Stimulated activated CD4-positive, alpha-beta T cell treated with anti-CD3 and anti-CD28 coated beads, Interleukin-4, amount 100 ng/mL, for 48 hours (primary cell): ENCODE results near the gene FUOM.

Experiments
- DNase-seq, 2 donors: peaks; one replicate each; pipeline ENCODE4 v3.0.0-alpha.2; 2020; ENCODE audit warnings: low read depth in 2 of 2

FUOM gene, protein sequence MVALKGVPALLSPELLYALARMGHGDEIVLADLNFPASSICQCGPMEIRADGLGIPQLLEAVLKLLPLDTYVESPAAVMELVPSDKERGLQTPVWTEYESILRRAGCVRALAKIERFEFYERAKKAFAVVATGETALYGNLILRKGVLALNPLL

DNA sequence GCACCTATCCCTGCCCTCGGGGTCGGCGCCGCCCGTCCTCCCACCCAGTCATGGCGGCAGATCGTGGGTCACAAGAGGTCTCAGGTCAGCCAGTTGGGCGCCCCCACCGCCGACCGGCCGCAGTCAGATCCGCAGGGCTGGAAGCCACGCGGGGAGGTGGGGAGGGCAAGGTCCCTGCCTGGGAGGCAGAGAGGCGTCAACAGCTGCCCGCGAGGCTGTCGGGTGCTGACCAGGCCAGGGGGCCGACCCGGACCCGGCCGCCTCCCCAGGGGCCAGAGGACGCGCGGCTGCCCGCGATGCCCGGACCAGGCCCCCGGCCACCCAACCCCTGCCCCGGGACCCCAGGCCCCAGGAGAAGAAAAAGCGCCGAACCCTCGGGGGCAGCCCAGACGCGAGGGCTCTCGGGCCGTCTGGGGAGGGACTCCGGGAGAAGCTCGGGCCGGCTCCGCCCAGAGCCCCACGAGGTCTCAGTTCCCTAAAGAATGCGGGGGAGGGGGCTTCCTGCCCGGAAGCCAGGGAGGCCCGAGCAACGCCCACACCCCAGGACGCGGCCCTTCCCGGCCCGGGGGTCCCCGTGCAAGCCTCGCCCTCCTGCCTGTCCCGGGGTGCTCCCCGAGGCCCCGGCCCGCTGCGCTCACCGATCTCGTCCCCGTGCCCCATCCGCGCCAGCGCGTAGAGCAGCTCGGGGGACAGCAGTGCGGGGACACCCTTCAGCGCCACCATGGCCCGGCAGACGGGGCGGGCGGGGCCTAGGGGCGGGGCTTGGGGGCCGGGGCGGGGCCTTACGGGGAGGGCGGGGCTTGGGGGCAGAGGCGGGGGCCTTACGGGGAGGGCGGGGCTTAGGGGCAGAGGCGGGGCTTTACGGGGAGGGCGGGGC is at the start of gene FUOM:
TSS of gene FUOM (minus strand) at position 735 of the 877 bp plus-strand sequence. CDS start at position 723, 12 bp downstream.
- peak; percentile 68 to 75 for DNase-seq

DNA sequence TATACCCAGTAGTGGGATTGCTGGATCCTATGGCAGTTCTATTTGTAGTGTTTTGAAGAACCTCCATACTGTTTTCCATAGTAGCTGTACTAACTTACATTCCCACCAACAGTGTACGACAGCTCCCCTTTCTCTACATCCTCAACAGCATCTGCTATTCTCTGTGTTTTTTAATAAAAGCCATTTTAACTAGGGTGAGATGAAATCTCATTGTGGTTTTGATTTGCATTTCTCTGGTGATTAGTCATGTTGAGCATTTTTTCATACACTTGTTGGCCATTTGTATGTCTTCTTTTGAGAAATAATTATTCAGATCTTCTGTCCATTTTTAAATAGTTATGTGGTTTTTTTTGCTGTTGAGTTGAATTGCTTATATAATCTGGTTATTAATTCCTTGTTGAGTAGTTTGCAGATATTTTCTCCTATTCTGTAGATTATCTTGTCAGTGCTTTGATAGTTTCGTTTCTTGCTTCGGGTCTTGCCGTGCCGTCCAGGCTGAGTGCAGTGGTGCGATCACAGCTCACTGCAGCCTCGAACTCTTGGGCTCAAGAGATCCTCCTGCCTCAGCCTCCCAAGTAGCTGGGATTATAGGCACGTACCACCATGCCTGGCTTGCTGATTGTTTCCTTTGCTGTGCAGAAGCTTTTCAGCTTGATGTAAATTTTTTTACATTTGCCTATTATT is 48.2 kb upstream of the FUOM start:
- no peak for DNase-seq

DNA sequence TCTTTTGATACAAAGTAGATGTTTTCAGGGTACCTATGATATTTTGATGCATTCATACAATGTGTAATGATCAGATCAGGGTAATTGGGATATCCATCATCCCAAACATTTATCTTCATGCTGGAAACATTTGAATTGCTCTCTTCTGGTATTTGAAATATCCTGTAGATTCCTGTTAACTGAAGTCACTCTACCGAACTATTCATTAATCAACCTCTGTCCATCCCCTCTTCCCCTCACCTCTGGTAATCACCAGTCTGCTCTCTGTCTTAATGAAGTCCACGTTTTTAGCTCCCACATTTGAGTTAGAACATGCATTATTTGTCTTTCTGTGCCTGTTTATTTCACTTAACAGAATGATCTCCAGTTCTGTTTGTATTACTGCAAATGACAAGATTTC is 47.5 kb upstream of the FUOM start:
- DNase-seq, result no peak

DNA sequence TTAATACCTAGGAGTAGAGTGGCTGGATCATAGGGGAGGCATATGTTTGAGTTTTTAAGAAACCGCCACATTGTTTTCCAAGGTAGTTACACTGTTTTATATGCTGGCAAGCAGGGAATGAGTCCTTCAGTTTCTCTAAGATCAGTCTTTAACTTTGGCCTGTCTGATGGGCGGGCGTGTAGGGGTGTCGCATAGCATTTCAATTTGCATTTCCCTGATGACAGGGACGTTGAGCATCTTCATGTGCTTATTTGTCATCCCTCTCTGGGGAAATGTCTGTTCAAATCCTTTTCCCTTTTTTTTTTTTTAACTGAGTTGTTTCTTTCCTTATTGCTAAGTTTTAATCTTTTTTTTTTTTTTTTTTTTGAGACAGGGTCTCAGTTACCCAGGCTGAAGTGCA is 46.0 kb upstream of the FUOM start:
- DNase-seq, result no peak

DNA sequence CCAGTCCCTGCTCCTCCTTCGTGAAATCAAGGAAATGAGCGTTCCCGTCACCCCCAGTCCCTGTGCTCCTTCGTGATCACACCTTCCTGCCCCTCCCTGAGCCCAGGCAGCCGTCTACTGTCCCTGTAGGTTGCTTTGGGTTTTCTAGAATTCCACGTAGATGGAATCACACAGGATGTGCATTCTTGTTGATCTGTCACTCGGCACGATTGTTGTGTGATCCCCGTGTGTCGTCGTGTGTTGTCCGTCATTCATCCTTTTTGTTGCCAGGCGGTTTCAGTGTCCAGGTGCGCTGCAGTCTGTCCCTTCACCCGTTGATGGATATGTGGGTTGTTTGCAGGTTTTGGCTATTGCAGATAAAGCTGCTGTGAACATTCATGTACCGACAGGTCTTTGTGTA is 45.5 kb upstream of the FUOM start:
- no peak for DNase-seq

DNA sequence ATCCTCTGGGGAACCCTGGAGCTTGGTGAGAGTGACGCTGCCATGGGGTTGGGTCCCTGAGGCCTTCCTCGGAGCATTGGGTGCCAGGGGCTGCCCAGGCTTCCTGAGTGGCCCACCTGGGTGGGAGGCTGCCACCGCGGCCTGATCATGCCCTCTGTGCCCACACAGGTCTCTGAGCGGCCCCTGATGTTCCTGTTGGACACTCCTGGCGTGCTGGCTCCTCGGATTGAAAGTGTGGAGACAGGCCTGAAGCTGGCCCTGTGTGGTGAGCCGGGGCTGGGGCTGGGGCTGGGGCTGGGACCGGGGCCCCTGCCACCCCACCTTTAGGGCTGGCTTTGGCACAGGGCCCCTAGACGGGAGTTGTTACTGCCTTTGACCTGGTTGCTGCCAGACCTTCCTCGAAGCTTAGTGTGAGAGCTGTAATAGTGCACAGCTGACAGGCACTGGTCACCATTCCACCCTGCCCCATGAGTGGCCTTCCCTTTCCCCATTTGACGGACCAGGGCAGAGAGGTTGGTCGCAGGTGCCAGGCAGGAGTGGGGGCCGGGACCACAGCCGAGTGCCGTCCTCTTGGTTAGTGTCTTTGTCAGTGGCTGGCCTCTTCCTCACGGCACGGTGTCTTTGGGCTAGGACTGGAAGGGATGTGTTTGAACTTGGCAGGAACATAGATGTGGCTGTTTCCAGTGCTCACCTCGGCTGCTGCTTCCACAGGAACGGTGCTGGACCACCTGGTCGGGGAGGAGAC is 44.3 kb upstream of the FUOM start:
- DNase-seq, result no peak

DNA sequence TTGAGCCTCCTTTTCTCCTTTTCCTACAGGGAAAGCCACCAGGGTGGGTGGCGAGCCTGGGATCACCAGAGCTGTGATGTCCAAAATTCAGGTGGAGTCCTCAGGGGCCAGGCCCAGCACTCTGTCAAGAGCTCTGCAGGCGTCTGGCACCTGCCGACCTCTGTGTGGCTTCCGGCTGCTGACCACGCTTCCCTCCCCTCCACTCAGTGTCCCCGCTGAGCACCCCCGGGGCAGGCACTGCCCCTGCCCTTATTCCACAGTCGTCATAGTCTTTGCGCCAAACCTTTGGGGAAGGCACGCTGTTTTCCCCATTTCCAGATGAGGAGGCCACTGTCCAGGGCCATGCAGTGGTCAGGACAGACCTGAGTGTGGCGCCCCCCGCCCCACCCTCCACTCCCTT is 43.7 kb upstream of the FUOM start:
- DNase-seq, result no peak

DNA sequence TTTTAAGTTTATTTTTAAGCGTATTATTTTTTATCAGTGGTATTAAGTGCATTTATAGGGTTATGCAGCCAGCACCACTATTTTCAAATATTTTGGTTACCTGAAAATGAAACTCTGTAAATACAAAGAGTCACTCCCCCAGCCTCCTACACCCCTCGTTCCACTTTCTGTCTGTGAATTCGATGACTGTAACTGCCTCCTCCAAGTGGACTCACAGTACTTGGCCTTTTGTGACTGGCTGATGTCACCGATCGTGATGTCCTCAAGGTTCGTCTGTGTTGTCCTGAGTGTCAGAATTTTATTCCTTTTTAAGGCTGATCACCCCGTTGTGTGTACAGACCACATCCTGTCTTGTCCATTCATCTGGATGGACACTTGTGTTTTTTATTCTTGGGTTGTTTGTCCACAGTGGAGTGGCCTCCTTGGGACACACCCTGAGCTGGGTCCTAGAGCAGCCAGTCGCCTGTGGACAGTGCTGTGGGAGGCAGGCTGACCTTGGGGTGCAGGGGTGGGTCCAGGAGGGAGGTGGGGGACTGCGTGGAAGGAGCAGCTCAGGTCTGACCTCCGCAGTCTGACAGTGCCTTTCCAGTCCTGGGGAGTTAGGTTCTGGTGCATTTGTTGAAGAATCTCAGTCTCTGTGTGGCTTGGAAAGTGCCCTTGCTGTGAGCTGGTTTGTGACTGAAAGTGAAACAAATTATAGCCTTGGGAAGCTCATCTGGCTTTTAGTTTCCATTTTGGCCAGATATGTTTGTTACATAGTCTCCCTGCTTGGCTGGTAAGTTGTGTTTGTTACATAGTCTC is 43.0 kb upstream of the FUOM start:
- DNase-seq, result no peak

DNA sequence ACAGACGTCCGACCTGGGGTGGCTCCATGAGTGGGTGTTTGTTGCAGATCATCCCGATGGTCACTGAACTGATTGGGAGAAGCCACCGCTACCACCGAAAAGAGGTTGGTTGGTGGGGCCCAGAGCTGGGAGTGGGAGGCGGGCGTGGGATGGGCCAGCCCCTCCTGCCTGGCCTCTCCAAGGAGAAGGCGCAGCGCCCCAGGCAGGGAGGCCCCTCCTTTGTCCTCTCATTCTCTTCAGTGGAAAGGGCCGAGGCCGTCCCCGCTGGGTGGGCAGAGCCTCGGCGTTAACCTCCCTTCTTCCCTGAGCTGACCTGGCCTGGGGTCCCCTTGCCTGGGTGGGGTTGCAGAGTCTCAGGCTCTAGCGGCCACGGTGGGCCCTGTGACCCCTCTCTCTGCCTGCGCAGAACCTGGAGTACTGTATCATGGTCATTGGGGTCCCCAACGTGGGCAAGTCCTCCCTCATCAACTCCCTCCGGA is 41.3 kb upstream of the FUOM start:
- no peak for DNase-seq

DNA sequence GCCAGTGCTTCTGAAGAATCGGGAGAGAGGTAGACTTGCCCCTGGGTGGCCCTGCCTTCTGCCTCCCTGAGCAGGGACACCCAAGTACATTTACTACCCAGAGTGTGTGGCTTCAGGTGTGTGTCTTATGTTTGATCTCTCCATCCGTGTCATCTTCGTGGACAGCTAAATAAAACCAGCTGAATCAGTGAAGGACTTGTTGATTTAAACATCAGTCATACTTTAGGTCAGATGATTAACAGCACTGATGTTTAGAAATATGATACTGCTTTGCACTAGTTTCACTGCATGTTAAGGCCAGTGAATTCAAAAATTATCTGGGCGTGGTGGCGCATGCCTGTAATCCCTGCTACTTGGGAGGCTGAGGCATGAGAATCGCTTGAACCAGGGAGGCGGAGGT is 40.1 kb upstream of the FUOM start:
- DNase-seq, result no peak

DNA sequence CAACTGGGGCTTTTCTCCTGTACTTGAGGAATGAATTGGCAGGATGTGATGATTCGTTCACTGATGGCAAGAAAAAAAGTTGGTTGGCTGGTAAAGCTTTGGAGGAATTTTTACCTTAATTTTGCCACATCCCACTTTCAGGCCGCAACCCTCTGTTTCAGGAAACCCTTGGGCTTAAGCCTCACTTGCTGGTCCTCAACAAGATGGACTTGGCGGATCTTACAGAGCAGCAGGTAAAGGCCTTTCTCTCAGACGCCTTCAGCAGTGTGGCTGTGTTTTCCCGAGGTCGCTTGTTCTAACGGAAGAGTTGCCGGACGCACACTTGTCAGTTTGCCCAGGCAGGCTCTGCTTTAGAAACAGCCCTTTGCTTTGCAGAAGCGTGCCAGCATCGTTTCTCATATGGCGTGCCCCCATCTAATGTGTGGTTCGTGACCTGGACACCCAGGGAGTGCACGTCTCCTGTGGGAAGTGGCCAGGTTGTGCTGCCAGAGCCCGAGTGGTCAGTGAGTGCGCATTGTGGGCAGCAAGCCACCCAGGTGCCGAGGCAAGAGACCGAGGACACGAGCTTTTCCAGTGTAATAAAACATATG is 38.3 kb upstream of the FUOM start:
- DNase-seq, result no peak

DNA sequence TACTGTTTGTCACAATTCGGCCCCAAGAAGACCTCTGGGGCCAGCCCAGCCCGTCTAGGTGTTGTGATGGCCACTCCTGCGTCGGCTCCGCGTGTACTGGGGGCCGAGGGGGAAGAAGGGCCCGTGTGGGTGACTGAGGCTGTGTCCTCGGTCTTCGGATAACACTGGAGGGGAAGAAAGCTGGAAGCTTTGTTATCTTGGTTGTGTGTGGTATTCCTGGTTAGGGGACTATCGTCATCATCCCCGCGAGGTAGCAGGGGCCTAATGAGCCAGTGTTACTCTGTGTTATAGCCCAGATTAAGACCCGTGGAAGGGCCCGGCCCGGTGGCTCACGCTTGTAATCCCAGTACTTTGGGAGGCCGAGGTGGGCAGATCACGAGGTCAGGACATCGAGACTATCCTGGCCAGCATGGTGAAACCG is 37.0 kb upstream of the FUOM start:
- DNase-seq, result no peak

DNA sequence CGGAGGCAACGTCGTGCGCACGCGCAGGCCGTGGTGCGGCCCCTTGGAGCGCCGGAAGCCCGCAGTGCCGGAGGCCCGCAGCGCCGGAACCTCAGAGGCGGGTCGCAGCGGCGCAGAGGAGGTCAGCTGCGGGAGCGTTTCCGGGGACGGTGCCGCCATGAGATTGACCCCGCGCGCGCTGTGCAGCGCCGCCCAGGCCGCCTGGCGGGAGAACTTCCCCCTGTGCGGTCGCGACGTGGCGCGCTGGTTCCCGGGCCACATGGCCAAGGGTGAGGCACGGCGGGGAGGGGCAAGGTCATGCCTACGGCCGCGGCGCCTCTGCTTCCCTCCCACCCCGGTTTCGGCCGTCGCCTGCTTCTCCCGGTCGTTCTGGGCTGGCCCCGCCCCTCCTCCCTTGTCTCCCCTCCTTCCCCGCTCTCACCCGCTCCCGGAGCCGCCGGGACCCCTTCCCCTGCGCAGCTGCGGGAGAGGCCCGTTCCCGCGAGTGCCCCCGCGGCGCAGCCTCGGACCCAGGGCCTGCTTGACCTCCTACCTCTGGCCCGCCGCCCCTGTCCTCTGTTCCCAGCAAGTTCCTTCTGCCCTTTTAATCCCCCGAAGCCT is 36.3 kb upstream of the FUOM start, which contains the start of gene MTG1:
TSS of gene MTG1 (plus strand) at position 94 of the 600 bp plus-strand sequence. CDS start at position 158, 64 bp downstream.
- DNase-seq, result peak in 1 of 2 donors; percentile 93

DNA sequence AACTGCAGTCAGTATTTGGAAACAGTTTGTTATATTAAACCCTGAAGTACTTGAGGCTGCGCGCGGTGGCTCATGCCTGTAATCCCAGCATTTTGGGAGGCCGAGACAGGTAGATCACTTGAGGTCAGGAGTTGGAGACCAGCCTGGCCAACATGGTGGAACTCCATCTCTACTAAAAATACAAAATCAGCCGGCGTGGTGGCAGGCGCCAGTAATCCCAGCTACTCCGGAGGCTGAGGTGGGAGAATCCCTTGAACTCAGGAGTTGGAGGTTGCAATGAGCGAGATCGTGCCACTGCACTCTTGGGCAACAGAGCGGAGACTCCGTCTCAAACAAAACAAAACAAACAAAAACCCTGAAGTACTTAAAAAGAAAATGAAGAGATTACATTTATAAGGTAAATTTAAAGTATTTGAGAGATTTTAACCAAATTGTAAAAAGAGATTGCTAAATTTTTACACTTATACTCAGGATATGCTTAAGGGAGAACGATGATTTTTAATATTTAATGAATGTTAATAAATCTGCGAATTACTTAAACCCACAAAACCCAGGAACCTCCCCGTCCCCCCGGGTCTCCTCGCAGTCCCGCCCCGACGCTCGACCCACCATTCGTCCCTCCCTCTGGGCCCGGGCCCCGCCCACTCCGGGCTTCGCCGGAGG is 35.7 kb upstream of the FUOM start:
- DNase-seq, result peak in 1 of 2 donors; percentile 96

DNA sequence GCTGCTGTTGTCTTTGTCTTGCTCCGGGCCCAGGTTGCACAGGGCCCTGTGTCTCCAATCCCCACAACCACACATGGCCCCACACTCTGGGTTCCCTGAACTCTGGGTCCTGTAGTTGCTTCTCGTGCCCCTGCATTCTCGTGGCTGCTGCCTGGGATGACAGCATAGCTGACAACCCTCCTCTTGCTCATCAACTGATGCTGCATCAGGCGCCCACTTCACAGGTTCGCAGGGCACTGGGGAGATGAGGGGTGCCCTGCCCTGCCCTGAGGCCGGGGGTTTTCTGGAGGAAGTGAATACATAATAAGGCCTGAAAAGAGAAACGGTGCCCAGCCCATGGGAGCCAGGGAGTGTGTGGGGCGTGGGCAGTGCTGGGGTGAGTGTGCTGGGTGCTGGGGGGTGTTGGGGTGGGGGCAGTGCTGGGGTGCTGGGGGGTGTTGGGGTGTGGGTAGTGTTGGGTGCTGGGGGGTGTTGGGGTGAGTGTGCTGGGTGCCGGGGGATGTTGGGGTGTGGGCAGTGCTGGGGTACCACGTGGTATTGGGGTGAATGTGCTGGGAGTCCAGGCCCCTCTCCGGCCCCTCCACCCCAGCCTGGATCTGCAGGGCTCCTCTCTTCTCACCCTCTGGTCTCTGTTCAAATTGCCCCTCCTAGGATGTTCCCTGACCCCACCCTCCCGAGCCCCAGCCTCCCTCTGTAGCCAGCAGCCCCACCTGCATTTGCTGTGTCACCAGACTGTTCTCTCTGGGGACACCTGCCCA is 34.1 kb upstream of the FUOM start:
- peak in 1 of 2 donors; percentile 29 for DNase-seq

DNA sequence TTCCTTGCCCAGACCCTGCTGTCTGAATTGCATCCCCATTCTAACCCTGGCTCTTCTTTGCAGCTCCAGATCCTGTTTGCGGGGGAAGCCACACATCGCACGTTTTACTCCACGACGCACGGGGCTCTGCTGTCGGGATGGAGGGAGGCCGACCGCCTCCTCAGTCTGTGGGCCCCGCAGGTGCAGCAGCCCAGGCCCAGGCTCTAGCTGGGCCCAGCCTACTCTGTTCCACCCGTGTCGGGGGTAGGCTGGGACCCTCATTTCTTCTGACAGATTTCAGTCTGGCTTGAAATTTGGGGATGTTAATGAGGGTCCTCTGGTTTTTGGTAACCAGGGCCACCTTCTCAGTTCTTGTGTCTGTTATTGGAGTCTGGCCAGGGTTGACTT is 33.4 kb upstream of the FUOM start:
- DNase-seq, result no peak

DNA sequence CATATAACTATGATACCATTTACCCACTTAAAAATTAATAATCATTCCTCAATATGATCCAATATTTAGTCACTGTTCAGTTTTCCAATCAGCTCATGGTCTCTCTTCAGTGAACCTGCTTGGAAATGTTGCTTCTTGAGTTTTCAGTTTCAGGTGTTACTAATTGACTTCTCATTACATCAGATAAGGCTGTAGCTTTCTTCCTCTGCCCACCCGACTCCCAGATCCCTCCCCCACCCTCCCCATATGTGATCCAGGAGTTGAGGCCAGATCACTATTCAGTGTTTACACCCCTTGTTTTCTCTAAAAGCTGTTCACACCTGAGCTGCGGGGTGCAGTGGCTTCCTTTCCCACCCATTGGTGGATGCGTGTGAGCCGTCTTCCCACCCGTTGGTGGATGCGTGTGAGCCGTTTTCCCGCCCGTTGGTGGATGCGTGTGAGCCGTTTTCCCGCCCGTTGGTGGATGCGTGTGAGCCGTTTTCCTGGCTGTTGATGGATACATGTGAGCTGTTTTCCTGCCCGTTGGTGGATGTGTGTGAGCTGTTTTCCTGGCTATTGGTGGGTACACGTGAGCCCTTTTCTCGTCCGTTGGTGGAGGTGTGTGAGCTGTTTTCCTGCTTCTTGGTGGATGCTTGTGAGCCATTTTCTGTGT is 32.9 kb upstream of the FUOM start:
- DNase-seq, result no peak
